GM19025 (cell line): ENCODE data around the gene CSAG1.
"Not testable (repeated sequence)": the region's sequence is repeated elsewhere in the genome, so short reads cannot be mapped to it uniquely, and the experiment has no call there.

ENCODE experiments used
- ATAC-seq: cut with Tn5 transposase; IDR thresholded peaks from one replicate; pipeline ENCODE4 v1.9.1; 2021; ENCODE audit warnings: mild to moderate bottlenecking, low read depth, moderate library complexity; ENCODE audit not compliant: unreplicated experiment

Gene CSAG1, protein sequence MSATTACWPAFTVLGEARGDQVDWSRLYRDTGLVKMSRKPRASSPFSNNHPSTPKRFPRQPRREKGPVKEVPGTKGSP

DNA sequence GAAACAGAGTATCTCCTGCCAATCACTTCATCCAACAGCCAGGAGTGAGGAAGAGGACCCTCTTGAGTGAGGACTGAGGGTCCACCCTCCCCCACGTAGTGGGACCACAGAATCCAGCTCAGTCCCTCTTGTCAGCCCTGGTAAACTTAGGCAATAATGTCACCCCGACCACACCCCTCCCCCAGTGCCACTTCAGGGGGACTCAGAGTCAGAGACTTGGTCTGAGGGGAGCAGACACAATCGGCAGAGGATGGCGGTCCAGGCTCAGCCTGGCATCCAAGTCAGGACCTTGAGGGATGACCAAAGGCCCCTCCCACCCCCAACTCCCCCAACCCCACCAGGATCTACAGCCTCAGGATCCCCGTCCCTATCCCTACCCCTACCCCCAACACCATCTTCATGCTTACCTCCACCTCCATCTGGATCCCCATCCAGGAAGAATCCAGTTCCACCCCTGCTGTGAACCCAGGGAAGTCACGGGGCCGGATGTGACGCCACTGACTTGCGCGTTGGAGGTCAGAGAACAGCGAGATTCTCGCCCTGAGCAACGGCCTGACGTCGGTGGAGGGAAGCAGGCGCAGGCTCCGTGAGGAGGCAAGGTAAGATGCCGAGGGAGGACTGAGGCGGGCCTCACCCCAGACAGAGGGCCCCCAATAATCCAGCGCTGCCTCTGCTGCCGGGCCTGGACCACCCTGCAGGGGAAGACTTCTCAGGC is at the start of gene CSAG1, which contains the start of gene MAGEA12:
Gene CSAG1, minus strand, starts transcription at position 461 of the 715 bp plus-strand sequence. CDS start 1,261 bp downstream, outside the sequence.
Gene MAGEA12, plus strand, starts transcription at position 497 of the 715 bp plus-strand sequence. CDS start 2,405 bp downstream, outside the sequence.
- ATAC-seq, result no peak

DNA sequence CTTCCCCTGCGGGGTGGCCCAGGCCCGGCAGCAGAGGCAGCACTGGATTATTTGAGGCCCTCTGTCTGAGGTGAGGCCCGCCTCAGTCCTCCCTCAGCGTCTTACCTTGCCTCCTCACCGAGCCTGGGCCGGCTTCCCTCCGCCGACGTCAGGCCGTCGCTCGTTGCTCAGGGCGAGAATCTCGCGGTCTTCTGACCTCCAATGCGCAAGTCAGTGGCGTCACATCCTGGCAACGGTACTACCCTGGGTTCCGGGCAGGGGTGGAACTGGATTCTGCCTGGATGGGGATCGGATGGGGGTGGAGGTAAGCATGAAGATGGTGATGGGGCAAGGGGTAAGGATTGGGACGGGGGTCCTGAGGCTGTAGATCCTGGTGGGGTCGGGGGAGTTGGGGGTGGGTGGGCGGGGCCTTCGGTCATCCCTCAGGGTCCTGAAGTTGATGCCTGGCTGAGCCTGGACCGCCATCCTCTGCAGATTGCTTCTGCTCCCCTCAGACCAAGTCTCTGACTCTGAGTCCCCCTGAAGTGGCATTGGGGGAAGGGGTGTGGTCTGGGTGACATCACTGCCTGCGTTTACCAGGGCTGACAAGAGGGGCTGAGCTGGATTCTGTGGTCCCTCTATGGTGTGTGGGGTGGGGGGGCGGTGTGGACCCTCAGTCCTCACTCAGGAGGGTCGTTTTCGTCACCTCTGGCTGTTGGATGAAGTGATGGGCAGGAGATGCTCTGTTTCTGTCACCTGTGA is 36.2 kb upstream of the CSAG1 start, which contains the start of gene MAGEA6:
Gene MAGEA6, minus strand, starts transcription at position 141 of the 741 bp plus-strand sequence. CDS start 2,039 bp downstream, outside the sequence.
- ATAC-seq, result not testable (repeated sequence)

DNA sequence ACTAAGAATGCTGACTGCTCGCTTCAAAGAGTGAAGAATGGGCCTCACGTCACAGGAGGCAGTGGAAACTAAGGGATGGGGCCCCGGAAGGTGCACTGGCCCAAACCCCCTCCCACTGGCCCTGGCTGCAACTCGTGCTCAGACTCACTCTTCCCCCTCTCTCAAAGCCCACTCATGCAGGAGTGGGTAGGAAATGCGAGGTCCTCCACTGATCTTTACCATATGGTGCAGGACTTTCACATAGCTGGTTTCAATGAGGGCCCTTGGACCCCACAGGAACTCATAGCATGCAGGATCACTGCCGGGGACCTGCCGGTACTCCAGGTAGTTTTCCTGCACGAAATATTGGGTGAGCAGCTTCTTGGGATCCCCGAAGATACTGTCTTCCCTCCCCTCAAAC is 33.0 kb upstream of the CSAG1 start:
- ATAC-seq, result not testable (repeated sequence)

DNA sequence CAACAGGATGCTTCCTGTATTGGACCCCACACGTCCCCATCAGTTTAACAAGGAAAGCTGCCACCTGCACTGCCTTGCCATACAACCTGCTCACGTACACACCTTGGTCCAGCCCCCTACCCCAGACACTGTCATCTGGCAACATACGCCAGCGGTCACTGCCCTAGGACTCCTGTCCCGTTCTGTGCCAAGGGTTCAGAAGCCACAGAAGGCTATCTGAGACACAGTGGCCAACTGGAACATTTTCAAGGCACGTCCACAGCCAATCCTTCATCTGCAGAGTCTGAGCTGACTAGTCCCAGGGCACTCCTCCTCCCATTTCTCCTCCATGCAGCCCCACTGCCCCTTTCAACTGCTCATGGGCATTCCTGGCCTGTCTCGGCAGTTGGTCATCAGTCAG is 28.1 kb upstream of the CSAG1 start:
- not testable (repeated sequence) for ATAC-seq

DNA sequence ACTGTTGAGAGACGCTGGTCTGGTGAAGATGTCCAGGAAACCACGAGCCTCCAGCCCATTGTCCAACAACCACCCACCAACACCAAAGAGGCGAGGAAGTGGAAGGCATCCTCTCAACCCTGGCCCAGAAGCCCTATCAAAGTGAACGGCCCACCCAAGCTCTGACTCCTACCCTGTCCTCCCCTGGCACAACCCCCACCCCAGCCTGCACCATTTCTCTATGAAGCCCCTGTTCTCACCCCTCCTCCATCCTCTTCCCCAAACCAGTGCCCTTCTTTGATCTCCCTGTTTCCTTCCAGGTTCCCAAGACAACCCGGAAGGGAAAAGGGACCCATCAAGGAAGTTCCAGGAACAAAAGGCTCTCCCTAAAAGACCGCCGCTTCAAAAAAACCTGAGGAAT is 26.0 kb upstream of the CSAG1 start:
- not testable (repeated sequence) for ATAC-seq

DNA sequence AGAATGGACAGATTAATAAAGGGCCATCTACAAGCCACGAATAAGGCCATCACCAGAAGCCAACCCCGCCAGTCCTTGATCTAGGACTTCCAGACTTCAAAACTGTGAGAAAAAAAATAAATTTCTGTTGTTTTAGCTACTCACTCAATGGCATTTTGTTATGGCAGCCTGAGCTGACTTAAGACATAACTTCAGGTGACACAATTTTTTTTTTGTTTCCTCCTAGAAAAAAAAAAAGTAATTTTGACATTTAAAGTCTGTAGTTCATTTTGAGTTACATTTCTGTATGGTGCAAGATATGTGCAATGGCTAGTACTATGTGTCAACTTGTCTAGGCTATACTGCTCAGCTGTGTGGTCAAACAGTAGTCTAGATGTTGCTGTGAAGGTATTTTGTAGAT is 25.4 kb upstream of the CSAG1 start, which contains the start of gene CSAG3:
Gene CSAG3, plus strand, starts transcription at position 301 of the 400 bp plus-strand sequence.
- not testable (repeated sequence) for ATAC-seq

DNA sequence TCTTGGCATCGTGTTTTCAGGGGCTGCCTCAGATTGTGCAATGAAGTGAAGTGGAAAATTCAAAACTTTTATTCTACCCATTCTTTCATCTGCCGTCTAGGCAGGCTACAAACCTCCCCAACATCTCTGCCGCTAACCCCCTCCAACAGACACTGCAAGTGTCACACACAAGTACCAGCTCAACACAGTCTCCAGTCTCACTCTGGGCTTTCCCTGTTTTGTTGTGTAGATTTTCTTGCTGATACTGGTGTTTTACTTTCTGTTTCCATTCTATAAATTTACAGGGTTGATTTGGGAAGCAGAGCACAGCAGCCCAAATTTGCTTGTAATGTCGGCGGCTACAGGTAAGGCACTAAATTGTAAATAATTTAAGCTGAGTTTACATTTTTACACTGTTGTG is 21.4 kb upstream of the CSAG1 start:
- not testable (repeated sequence) for ATAC-seq

DNA sequence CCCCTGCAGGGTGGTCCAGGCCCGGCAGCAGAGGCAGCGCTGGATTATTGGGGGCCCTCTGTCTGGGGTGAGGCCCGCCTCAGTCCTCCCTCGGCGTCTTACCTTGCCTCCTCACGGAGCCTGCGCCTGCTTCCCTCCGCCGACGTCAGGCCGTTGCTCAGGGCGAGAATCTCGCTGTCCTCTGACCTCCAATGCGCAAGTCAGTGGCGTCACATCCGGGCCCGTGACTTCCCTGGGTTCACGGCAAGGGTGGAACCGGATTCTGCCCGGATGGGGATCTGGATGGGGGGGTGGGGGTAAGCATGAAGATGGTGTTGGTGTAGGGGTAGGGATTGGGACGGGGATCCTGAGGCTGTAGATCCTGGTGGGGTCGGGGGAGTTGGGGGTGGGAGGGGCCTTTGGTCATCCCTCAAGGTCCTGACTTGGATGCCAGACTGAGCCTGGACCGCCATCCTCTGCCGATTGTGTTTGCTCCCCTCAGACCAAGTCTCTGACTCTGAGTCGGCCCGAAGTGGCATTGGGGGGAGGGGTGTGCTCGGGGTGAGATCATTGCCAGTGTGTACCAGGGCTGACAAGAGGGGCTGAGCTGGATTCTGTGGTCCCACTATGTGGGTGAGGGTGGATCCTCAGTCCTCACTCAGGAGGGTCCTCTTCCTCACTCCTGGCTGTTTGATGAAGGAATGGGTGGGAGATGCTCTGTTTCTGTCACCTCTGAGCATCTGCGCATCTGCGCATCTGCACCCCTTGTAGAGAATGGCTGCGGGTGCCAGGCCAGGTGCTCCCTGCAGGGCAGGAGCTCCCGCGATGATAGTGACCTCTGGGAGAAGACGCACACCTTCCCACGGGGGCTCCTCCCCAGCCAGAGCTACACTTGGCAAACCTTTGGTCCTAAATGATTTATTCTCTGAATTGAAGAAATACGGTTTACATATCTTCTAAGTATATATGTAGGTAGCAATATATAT is 20.4 kb upstream of the CSAG1 start, which contains the start of gene MAGEA2:
Gene MAGEA2, minus strand, starts transcription at position 157 of the 965 bp plus-strand sequence. CDS start 2,479 bp downstream, outside the sequence.
- not testable (repeated sequence) for ATAC-seq

DNA sequence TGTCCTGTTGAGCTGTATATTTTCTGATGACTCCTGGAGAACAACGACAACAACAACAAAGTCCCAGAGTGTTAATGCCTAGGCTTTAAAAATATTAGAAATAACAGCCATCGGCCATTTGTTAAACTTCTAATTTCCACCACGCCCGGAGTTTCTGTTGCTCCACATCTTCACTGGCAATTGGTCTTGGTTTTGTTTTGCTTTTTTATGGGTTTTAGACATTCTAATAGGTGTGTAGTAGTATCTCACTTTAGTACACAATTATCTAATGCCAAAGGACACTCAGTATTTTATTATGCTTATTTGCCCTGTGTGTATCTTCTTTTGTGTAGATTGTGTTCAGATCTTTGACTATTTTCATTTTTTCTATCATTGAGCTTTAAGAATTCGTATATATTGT is 5.0 kb upstream of the CSAG1 start:
- ATAC-seq, result no peak

DNA sequence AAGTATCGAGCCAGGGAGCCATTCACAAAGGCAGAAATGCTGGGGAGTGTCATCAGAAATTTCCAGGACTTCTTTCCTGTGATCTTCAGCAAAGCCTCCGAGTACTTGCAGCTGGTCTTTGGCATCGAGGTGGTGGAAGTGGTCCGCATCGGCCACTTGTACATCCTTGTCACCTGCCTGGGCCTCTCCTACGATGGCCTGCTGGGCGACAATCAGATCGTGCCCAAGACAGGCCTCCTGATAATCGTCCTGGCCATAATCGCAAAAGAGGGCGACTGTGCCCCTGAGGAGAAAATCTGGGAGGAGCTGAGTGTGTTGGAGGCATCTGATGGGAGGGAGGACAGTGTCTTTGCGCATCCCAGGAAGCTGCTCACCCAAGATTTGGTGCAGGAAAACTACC is 3.0 kb upstream of the CSAG1 start:
- not testable (repeated sequence) for ATAC-seq

DNA sequence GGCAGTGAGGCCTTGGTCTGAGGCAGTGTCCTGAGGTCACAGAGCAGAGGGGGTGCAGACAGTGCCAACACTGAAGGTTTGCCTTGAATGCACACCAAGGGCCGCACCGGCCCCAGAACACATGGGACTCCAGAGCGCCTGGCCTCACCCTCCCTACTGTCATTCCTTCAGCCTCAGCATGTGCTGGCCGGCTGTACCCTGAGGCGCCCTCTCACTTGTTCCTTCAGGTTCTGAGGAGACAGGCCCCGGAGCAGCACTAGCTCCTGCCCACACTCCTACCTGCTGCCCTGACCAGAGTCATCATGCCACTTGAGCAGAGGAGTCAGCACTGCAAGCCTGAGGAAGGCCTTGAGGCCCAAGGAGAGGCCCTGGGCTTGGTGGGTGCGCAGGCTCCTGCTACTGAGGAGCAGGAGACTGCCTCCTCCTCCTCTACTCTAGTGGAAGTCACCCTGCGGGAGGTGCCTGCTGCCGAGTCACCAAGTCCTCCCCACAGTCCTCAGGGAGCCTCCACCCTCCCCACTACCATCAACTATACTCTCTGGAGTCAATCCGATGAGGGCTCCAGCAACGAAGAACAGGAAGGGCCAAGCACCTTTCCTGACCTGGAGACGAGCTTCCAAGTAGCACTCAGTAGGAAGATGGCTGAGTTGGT is 2.5 kb upstream of the CSAG1 start:
- ATAC-seq, result no peak

DNA sequence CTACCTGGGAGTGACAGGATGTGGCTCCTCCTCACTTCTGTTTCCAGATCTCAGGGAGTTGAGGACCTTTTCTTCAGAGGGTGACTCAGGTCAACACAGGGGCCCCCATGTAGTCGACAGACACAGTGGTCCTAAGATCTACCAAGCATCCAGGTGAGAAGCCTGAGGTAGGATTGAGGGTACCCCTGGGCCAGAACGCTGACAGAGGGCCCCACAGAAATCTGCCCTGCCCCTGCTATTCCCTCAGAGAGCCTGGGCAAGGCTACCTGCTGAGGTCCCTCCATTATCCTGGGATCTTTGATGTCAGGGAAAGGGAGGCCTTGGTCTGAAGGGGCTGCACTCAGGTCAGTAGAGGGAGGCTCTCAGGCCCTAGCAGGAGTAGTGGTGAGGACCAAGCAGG is 1.6 kb upstream of the CSAG1 start:
- no peak for ATAC-seq

DNA sequence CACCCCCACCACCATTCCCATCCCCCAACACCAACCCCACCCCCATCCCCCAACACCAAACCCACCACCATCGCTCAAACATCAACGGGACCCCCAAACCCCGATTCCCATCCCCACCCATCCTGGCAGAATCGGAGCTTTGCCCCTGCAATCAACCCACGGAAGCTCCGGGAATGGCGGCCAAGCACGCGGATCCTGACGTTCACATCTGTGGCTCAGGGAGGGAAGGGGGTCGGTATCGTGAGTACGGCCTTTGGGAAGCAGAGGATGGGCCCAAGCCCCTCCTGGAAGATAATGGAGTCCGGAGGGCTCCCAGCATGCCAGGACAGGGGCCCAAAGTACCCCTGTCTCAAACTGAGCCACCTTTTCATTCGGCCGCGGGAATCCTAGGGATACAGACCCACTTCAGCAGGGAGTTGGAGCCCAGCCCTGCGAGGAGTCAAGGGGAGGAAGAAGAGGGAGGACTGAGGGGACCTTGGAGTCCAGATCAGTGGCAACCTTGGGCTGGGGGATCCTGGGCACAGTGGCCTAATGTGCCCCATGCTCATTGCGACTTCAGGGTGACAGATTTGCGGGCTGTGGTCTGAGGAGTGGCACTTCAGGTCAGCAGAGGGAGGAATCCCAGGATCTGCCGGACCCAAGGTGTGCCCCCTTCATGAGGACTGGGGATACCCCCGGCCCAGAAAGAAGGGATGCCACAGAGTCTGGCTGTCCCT is 780 bp upstream of the CSAG1 start:
- ATAC-seq, result not testable (repeated sequence)

DNA sequence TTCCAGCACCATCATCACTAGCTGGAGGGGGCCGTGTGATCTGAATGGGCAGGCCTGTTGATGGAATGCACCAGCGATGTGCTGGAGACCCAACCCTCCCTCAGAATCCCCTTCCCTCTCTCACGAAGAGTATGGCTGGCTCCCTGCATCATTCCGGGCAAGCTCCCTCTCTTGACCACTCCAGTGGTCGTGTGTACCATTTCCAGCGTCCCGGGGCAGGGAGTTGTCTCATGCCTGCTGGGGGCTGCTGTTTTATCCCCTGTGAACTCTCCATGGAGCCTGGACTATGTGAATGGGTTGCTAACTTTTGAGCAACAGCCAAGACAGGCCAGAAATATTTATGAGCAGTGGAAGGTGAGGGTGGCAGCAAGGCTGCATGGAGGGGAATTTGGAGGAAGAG is 8.1 kb downstream of the CSAG1 start:
- ATAC-seq, result no peak

DNA sequence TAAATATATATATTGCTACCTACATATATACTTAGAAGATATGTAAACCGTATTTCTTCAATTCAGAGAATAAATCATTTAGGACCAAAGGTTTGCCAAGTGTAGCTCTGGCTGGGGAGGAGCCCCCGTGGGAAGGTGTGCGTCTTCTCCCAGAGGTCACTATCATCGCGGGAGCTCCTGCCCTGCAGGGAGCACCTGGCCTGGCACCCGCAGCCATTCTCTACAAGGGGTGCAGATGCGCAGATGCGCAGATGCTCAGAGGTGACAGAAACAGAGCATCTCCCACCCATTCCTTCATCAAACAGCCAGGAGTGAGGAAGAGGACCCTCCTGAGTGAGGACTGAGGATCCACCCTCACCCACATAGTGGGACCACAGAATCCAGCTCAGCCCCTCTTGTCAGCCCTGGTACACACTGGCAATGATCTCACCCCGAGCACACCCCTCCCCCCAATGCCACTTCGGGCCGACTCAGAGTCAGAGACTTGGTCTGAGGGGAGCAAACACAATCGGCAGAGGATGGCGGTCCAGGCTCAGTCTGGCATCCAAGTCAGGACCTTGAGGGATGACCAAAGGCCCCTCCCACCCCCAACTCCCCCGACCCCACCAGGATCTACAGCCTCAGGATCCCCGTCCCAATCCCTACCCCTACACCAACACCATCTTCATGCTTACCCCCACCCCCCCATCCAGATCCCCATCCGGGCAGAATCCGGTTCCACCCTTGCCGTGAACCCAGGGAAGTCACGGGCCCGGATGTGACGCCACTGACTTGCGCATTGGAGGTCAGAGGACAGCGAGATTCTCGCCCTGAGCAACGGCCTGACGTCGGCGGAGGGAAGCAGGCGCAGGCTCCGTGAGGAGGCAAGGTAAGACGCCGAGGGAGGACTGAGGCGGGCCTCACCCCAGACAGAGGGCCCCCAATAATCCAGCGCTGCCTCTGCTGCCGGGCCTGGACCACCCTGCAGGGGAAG is 19.4 kb downstream of the CSAG1 start, which contains the start of gene MAGEA2B:
Gene MAGEA2B, plus strand, starts transcription at position 814 of the 973 bp plus-strand sequence. CDS start 2,479 bp downstream, outside the sequence.
- not testable (repeated sequence) for ATAC-seq

DNA sequence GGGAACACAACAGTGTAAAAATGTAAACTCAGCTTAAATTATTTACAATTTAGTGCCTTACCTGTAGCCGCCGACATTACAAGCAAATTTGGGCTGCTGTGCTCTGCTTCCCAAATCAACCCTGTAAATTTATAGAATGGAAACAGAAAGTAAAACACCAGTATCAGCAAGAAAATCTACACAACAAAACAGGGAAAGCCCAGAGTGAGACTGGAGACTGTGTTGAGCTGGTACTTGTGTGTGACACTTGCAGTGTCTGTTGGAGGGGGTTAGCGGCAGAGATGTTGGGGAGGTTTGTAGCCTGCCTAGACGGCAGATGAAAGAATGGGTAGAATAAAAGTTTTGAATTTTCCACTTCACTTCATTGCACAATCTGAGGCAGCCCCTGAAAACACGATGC is 20.3 kb downstream of the CSAG1 start:
- not testable (repeated sequence) for ATAC-seq

DNA sequence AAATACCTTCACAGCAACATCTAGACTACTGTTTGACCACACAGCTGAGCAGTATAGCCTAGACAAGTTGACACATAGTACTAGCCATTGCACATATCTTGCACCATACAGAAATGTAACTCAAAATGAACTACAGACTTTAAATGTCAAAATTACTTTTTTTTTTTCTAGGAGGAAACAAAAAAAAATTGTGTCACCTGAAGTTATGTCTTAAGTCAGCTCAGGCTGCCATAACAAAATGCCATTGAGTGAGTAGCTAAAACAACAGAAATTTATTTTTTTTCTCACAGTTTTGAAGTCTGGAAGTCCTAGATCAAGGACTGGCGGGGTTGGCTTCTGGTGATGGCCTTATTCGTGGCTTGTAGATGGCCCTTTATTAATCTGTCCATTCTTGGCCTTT is 24.3 kb downstream of the CSAG1 start, which contains the start of gene CSAG2:
Gene CSAG2, minus strand, starts transcription at position 101 of the 400 bp plus-strand sequence. CDS start 161 bp downstream, outside the sequence.
- ATAC-seq, result not testable (repeated sequence)
